Nephron progenitor cell (in vitro differentiated cells): Measurements from ENCODE around the gene NKX2-8.

Experiments used
- DNase-seq: peaks from one replicate; pipeline ENCODE4 v3.0.0; 2021
- H3K27ac Mint-ChIP-seq: 2 replicates; pipeline ENCODE4 v1.8.0; 2021; ENCODE audit warnings: mild to moderate bottlenecking, moderate library complexity, mixed read lengths
- H3K27me3 Mint-ChIP-seq: 2 replicates; pipeline ENCODE4 v1.8.0; 2021; ENCODE audit warnings: mild to moderate bottlenecking, low read depth, mixed read lengths; ENCODE audit not compliant: poor library complexity
- H3K36me3 Mint-ChIP-seq: 2 replicates; pipeline ENCODE4 v1.8.0; 2021; ENCODE audit warnings: low read depth, mixed read lengths
- H3K4me1 Mint-ChIP-seq: 2 replicates; pipeline ENCODE4 v1.8.0; 2021; ENCODE audit warnings: mixed read lengths
- H3K4me3 Mint-ChIP-seq: 2 replicates; pipeline ENCODE4 v1.8.0; 2021; ENCODE audit warnings: mild to moderate bottlenecking, moderate library complexity, mixed read lengths
- H3K9me3 Mint-ChIP-seq: 2 replicates; pipeline ENCODE4 v1.8.0; 2021; ENCODE audit warnings: mild to moderate bottlenecking, moderate library complexity, mixed read lengths
- CTCF ChIP-seq: fragments of 200-600 bp; sonication (generic); IDR thresholded peaks from 2 replicates; pipeline ENCODE4 v1.5.0; 2021; ENCODE audit warnings: antibody characterized with exemption

NKX2-8 gene

GRCh38 chr14:36579001-36579555 lies 3.3 kb downstream of the NKX2-8 start:
- DNase-seq: no peak
- no peaks in the 10 kb centered on the region for H3K36me3 Mint-ChIP-seq
- no peaks in the 10 kb centered on the region for H3K27me3 Mint-ChIP-seq
- TF ChIP-seq CTCF: no peak
- H3K27ac Mint-ChIP-seq: no peak overlapping the region
- H3K4me1 Mint-ChIP-seq: no peaks in the 10 kb centered on the region
- H3K9me3 Mint-ChIP-seq: no peaks in the 10 kb centered on the region
- no peak overlapping the region for H3K4me3 Mint-ChIP-seq

DNA sequence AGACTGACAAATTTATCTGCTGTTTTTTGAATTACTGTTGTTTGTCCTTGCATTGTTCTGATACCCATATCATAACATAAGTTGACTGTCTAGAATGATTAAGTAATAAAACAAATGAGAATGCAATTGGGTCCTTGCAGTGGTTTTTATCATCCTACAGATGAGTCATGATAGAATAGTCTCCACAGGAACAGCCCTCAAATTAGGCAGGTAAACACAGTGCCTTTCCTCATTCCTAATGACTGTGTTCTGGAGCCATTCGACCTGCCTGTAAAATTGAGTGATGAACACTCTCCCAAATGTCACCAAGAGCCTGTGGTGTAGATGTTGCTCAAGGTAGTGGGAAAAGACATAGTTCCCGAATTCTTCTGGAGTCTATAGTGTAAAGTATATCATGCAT lies 12.3 kb downstream of the NKX2-8 start:
- Mint-ChIP-seq H3K27ac (no peak overlapping the region), H3K27me3 (peaks cover 35% of the 10 kb centered on the region), H3K4me1 (no peaks in the 10 kb centered on the region), H3K4me3 (no peak overlapping the region), H3K36me3 (no peaks in the 10 kb centered on the region), H3K9me3 (no peaks in the 10 kb centered on the region)
- no peak for DNase-seq
- no peak for TF ChIP-seq CTCF

DNA sequence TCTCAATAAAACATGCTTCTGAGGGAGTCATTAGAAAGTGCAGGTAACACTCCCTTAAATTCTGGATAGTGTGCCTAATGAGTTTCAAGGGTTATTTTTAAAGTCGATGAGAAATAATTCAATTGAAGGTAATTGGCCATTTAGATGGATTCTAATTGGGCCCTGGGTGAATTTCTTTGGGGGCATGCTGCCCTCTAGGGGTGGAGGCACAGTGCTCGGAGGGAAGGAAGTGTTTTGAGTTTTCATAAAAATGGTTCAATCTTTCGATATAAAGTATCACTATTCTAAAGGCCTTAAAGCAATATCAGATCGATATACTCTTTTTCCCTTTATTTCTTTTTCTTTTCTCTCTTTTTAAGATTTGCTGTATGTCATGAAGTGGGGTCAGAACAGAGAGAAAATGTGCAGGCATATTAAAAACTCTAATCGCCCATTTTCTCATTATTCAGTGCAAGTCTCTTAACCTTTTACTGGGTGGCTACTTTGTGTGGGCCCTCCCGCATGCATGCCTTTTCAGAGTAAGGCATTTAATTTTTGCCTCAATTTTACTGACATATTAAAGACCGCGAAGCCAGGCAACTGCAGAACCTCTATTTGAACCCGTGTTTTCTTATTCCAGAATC lies 25.5 kb downstream of the NKX2-8 start:
- peak; percentile 90 for TF ChIP-seq CTCF
- no peaks in the 10 kb centered on the region for H3K36me3 Mint-ChIP-seq
- H3K27ac Mint-ChIP-seq: no peak overlapping the region
- no peak overlapping the region for H3K4me3 Mint-ChIP-seq
- H3K4me1 Mint-ChIP-seq: peaks cover 6% of the 10 kb centered on the region
- DNase-seq: peak; percentile 41
- no peaks in the 10 kb centered on the region for H3K9me3 Mint-ChIP-seq
- peaks cover 52% of the 10 kb centered on the region for H3K27me3 Mint-ChIP-seq

DNA sequence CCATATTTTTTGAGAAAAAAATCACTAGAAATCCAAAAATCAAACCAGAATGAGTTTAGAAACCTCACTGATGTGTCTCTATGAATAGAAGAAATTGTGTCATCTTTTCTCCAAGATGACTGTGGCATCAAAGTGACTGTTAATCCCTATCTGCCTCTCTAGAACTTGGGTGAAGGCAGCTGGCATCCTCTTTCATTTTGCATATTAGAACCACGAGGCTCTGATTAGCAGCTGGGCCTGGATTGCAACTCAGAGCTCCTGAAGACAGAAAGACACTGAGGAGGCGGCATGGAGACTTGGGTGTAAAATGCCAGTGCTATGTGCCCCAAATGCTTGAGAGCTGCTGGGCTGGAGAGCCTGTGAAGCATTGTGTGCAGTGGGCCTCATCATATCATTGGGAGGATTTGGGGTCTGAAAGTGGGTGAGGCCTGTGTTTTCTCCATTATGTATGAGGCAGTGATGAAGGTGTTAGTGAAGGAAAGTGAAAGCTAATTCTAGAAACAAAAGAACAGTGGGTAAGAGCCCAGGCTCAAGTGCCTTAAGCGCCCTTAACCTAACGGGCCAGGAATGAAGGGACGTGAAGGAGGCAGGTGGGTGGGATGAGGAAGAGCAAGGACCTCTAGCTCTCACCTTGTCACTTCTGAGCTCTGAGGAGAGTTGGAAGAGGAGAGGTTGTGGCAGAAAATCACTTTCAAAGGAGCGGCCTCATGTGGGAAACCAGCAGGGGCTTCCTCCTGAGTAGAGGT lies 26.2 kb downstream of the NKX2-8 start:
- Mint-ChIP-seq H3K27ac (no peak overlapping the region), H3K4me3 (no peak overlapping the region), H3K27me3 (peaks cover 49% of the 10 kb centered on the region), H3K36me3 (no peaks in the 10 kb centered on the region), H3K4me1 (peaks cover 6% of the 10 kb centered on the region), H3K9me3 (no peaks in the 10 kb centered on the region)
- TF ChIP-seq CTCF: no peak
- no peak for DNase-seq

DNA sequence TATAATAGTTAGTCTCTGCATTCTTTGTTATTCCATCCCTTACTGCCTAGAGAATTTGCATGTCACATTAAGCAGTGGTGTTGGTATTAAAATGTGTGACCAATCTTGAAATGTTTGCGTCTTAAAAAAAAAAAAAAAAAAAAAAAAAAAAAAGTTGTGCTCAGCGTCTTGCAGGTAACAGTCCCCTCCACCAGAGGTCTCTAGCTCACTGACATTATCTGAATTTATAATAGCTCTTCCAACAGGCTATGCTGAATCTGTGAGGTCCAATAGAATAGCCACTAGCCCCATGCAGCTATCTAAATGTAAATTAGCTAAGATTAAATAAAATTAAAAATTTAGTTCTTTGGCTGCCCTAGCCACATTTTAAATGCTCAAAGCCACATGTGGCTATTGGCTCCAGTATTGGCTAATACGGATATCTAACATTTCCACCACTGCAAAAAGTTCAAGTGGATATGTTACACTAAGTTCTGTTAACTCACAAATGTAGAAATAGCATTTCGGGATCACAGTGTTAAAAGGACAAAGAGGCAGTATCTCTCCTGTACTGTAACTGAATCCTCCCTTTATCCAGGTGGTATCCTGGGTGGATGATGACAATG lies 28.7 kb downstream of the NKX2-8 start:
- H3K27me3 Mint-ChIP-seq: peaks cover 60% of the 10 kb centered on the region
- H3K36me3 Mint-ChIP-seq: no peaks in the 10 kb centered on the region
- H3K4me1 Mint-ChIP-seq: no peaks in the 10 kb centered on the region
- H3K4me3 Mint-ChIP-seq: no peak overlapping the region
- peak; percentile 20 for DNase-seq
- H3K9me3 Mint-ChIP-seq: no peaks in the 10 kb centered on the region
- H3K27ac Mint-ChIP-seq: no peak overlapping the region
- peak; percentile 71 for TF ChIP-seq CTCF
